GM12875 (cell line): ENCODE measurements around the gene CDH13.

Experiments
- H3K4me3 ChIP-seq: one replicate; pipeline ENCODE4 v1.5.1; 2011; ENCODE audit warnings: low read depth, low read length, control low read depth
- TF ChIP-seq, protein P1 (sequence below): IDR thresholded peaks from 2 replicates; pipeline ENCODE4 v1.5.1; 2011; ENCODE audit warnings: low read depth, mild to moderate bottlenecking, control low read depth, inconsistent platforms, low read length, moderate library complexity, borderline replicate concordance; ENCODE audit not compliant: insufficient read depth

CDH13 gene

DNA sequence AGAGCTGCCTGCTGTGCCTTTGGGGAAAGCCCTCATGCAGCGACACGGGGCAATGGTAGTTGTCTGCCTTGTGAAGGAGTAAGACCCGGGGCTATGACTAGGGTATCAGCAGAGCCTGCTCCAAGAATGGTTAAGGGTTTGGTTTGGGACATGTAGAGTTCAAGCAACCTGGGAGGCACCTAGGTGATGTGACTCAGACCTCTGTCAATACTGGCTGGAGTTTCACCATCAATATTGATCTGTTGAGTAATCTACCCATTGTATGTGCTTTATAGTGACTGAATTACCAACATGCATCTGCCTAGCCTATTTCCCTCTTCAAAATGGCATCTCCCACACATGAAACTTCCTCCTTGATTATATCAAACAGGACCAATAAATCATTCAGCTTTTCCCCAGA lies 782.6 kb downstream of the CDH13 start:
- TF ChIP-seq, protein P1, sequence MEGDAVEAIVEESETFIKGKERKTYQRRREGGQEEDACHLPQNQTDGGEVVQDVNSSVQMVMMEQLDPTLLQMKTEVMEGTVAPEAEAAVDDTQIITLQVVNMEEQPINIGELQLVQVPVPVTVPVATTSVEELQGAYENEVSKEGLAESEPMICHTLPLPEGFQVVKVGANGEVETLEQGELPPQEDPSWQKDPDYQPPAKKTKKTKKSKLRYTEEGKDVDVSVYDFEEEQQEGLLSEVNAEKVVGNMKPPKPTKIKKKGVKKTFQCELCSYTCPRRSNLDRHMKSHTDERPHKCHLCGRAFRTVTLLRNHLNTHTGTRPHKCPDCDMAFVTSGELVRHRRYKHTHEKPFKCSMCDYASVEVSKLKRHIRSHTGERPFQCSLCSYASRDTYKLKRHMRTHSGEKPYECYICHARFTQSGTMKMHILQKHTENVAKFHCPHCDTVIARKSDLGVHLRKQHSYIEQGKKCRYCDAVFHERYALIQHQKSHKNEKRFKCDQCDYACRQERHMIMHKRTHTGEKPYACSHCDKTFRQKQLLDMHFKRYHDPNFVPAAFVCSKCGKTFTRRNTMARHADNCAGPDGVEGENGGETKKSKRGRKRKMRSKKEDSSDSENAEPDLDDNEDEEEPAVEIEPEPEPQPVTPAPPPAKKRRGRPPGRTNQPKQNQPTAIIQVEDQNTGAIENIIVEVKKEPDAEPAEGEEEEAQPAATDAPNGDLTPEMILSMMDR: no peak
- no peak overlapping the region for H3K4me3 ChIP-seq

DNA sequence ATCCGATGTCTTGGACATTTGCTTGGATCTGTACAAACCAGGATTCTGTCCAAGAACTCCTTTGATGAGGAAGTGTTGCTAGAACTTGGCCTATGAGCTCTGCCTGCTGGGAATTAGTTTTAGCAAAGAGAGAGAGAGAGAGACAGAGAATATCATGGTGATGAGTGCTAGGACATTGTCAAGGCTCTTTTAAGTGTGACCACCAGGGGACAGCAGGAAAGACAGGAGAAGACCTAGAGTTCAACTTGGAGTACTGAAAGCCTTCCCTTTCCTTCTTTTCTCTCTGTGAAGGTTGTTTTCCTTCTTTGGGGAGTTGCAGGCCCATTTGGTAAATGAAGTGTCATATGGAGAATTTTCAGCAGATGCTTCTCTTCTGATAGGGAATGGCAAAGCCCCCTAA lies 791.8 kb downstream of the CDH13 start:
- TF ChIP-seq, protein P1: peak; percentile 14; the same call in 1 of the 2 replicates
- no peak overlapping the region for H3K4me3 ChIP-seq

DNA sequence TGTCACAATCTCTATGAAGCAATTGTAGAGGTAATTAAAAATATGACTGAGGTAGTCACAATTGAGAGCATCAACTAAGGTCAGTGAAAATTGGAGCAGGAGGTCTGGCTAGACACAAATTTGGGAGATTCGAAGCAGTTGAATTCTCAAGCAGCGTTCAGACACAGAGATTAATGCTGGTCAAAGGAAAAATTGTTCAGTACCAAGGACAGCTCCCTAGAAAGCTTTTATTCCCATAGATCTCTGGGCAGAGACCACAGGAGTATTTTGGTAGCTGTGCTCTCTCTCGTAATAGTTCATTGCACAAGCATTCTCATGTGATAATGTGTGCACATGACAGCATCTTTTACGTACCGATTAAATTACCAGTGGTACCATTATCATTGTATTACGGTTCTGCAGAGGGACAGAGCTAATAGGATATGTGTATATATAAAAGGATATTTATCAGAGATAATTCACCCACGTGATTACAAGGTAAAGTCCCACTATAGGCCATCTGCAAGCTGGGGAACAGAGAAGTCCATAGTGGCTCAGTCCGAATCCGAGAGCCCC lies 793.5 kb downstream of the CDH13 start:
- TF ChIP-seq, protein P1: no peak
- no peak overlapping the region for H3K4me3 ChIP-seq

DNA sequence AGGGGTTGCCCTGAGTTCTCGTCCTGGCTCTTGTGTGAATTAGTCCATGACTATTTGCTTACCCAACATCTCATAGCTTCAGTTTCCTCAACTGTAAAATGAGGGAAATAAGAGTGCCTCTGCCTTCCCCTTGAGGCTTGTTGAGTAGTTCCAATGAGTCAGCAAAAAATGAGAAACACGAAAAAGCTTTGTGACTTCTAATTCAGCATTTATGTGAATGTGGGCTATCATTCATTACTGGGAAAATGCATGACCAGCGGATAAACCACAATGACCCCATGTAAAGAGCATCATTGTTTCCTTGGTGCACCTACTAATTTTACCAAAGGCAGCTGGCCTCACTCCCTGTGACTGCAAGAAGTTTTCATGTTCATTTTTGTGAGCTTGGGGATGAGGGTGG lies 806.4 kb downstream of the CDH13 start:
- TF ChIP-seq, protein P1: no peak
- no peak overlapping the region for H3K4me3 ChIP-seq

DNA sequence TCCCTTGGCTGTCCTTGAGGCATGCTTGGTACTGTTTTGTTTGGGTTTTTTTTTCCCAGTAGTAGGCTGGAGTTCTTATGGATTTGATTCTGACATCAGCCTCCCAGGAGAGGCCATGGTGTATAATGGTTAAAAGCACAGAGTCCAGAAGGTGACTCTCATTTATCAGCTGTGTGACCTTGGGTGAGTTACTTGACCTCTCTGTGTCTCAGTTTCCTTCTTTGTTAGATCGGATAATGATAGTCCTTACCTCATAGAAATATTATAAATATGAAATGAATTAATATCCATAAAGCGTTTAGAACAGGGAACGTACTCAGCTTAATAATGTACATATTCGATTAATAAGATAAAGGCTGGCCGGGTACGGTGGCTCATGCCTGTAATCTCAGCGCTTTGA lies 810.3 kb downstream of the CDH13 start:
- TF ChIP-seq, protein P1: no peak
- H3K4me3 ChIP-seq: no peak overlapping the region

DNA sequence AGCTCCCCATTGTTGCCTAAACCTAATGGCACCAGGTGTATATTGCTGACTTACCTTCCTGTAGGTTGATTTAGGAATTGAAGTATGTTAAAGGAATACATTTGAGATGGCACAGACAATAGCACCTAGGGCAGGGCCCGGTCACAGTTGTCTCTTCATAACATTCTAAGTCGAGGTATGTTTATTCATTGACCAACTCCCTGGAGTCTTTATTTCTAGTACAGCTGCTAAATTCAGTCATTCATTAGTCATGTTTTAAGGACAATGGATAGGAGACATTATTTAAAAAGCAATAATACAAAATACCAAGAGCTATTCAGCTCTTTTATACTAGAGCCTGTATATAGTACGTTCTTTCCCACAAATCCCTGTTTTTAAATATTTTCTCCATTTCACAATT lies 811.6 kb downstream of the CDH13 start:
- TF ChIP-seq, protein P1: no peak
- no peak overlapping the region for H3K4me3 ChIP-seq

DNA sequence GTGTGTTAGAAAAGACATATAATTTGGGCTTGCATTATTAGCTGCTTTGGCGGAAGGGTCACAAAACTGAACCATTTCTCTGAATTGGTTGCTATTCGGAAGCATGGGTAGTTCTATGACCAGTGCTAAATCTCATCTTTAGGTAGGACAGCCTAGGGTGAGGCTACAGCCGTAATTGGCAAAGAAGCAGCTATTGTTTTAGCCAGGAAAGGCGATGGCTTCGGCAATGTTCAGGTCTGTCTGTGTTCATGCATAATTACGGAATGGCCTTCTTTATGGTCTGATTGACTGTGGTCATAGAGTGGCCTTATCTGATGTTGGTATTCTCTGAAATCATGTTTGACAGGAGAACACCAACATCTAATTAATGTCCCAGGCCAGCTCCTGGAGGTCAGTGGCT lies 812.6 kb downstream of the CDH13 start:
- TF ChIP-seq, protein P1: no peak
- H3K4me3 ChIP-seq: no peak overlapping the region
